Measurements from ENCODE around the gene ATP5F1A.
"Not testable (repeated sequence)": the region's sequence is repeated elsewhere in the genome, so short reads cannot be mapped to it uniquely, and the experiment has no call there.

The ATP5F1A gene

GRCh38 chr18:46097801-46098615 lies at the start of gene ATP5F1A:
Gene ATP5F1A, minus strand, starts transcription at chr18:46098296. Its CDS starts 65 bp downstream, at chr18:46098231.
- peak; percentile 89 for DNase-seq

GRCh38 chr18:46141199-46141598 lies 43.1 kb upstream of the ATP5F1A start:
- peak; percentile 8 for DNase-seq

GRCh38 chr18:46140173-46140572 lies 42.1 kb upstream of the ATP5F1A start:
- DNase-seq: peak; percentile 17

GRCh38 chr18:46134920-46135675 lies 37.0 kb upstream of the ATP5F1A start:
- peak; percentile 15 for DNase-seq

GRCh38 chr18:46133534-46133933 lies 35.4 kb upstream of the ATP5F1A start:
- no peak for DNase-seq

GRCh38 chr18:46130549-46130948 lies 32.5 kb upstream of the ATP5F1A start:
- not testable (repeated sequence) for DNase-seq

- DNase-seq: no peak
Observed at GRCh38 chr18:46130061-46130460, 32.0 kb upstream of the ATP5F1A start.

- not testable (repeated sequence) for DNase-seq
Observed at GRCh38 chr18:46126625-46127024, 28.5 kb upstream of the ATP5F1A start.

- no peak for DNase-seq
Observed at GRCh38 chr18:46113751-46114150, 15.7 kb upstream of the ATP5F1A start.

- no peak for DNase-seq
Observed at GRCh38 chr18:46110406-46110805, 12.3 kb upstream of the ATP5F1A start.

GRCh38 chr18:46109386-46109785 lies 11.3 kb upstream of the ATP5F1A start:
- no peak for DNase-seq

GRCh38 chr18:46104128-46104911 lies 6.2 kb upstream of the ATP5F1A start, which contains the start of gene HAUS1:
Gene HAUS1, plus strand, starts transcription at chr18:46104385. Its CDS starts 27 bp downstream, at chr18:46104412.
- DNase-seq: peak; percentile 90

GRCh38 chr18:46099463-46099862 lies 1.4 kb upstream of the ATP5F1A start:
- no peak for DNase-seq

- DNase-seq: peak; percentile 83
Observed at GRCh38 chr18:46098616-46098933, 479 bp upstream of the ATP5F1A start.

GRCh38 chr18:46097431-46097800 lies 680 bp downstream of the ATP5F1A start:
- no peak for DNase-seq

- DNase-seq: no peak
Observed at GRCh38 chr18:46096651-46097300, 1.3 kb downstream of the ATP5F1A start.

- no peak for DNase-seq
Observed at GRCh38 chr18:46095532-46095931, 2.6 kb downstream of the ATP5F1A start.

GRCh38 chr18:46088501-46088900 lies 9.6 kb downstream of the ATP5F1A start:
- DNase-seq: not testable (repeated sequence)

GRCh38 chr18:46084431-46084830 lies 13.7 kb downstream of the ATP5F1A start:
- no peak for DNase-seq

- DNase-seq: peak; percentile 3
Observed at GRCh38 chr18:46080156-46080555, 17.9 kb downstream of the ATP5F1A start.

GRCh38 chr18:46079336-46079735 lies 18.8 kb downstream of the ATP5F1A start:
- DNase-seq: no peak

GRCh38 chr18:46073474-46074331 lies 24.4 kb downstream of the ATP5F1A start:
- no peak for DNase-seq

Measured in activated CD8-positive, alpha-beta memory T cell treated with anti-CD3 and anti-CD28 coated beads, Interleukin-2, amount 50 U/mL, for 48 hours (primary cell).